Activated CD8-positive, alpha-beta memory T cell treated with anti-CD3 and anti-CD28 coated beads, Interleukin-2, amount 50 U/mL, for 48 hours (primary cell): ENCODE data around the gene MCCD1.
A peak's percentile ranks its signal among the peaks of the same experiment; 100 is the strongest.

ENCODE experiments used
- DNase-seq: peaks from one replicate; pipeline ENCODE4 v3.0.0-alpha.2; 2020

The MCCD1 gene

GRCh38 chr6:31513456-31514165, 15.2 kb upstream of the MCCD1 start:
- no peak for DNase-seq

- DNase-seq: no peak
Observed at GRCh38 chr6:31521835-31522234, 6.9 kb upstream of the MCCD1 start.

GRCh38 chr6:31525553-31525931, 3.2 kb upstream of the MCCD1 start:
- DNase-seq: no peak

GRCh38 chr6:31525932-31526591, 2.7 kb upstream of the MCCD1 start:
- no peak for DNase-seq

GRCh38 chr6:31528307-31528777, 420 bp upstream of the MCCD1 start:
- DNase-seq: peak; percentile 51

- peak; percentile 62 for DNase-seq
Observed at GRCh38 chr6:31529329-31530150, 778 bp downstream of the MCCD1 start.

GRCh38 chr6:31530659-31531058, 1.9 kb downstream of the MCCD1 start:
- peak; percentile 46 for DNase-seq

- peak; percentile 49 for DNase-seq
Observed at GRCh38 chr6:31531162-31531561, 2.4 kb downstream of the MCCD1 start.

- peak; percentile 50 for DNase-seq
Observed at GRCh38 chr6:31531771-31532643, 3.2 kb downstream of the MCCD1 start.

GRCh38 chr6:31532644-31533454, 4.1 kb downstream of the MCCD1 start:
- peak; percentile 48 for DNase-seq

GRCh38 chr6:31533455-31533841, 4.7 kb downstream of the MCCD1 start:
- peak; percentile 26 for DNase-seq

GRCh38 chr6:31534011-31534410, 5.2 kb downstream of the MCCD1 start:
- DNase-seq: peak; percentile 55

- peak; percentile 50 for DNase-seq
Observed at GRCh38 chr6:31534521-31535040, 5.8 kb downstream of the MCCD1 start.

- DNase-seq: peak; percentile 41
Observed at GRCh38 chr6:31535538-31536324, 7.0 kb downstream of the MCCD1 start.

GRCh38 chr6:31538805-31539400, 10.1 kb downstream of the MCCD1 start:
- DNase-seq: no peak

GRCh38 chr6:31540640-31541039, 11.9 kb downstream of the MCCD1 start:
- DNase-seq: no peak

GRCh38 chr6:31541059-31541657, 12.4 kb downstream of the MCCD1 start:
- DNase-seq: peak; percentile 79

GRCh38 chr6:31541658-31542521, 13.1 kb downstream of the MCCD1 start, which contains the start of gene DDX39B:
TSS of gene DDX39B (minus strand) at chr6:31542003. CDS start at chr6:31540532, 1,471 bp downstream.
- DNase-seq: peak; percentile 94

- DNase-seq: peak; percentile 43
Observed at GRCh38 chr6:31543639-31544038, 14.9 kb downstream of the MCCD1 start.
